Superior temporal gyrus (tissue), 1 donor: Measurements from ENCODE around the gene FCRL2.
"Not testable (repeated sequence)": the region's sequence is repeated elsewhere in the genome, so short reads cannot be mapped to it uniquely, and the experiment has no call there.

ENCODE experiments used
- DNase-seq: peaks from one replicate; pipeline ENCODE4 v3.0.0-alpha.2; 2016; ENCODE audit errors: extremely low spot score

Gene FCRL2

DNA sequence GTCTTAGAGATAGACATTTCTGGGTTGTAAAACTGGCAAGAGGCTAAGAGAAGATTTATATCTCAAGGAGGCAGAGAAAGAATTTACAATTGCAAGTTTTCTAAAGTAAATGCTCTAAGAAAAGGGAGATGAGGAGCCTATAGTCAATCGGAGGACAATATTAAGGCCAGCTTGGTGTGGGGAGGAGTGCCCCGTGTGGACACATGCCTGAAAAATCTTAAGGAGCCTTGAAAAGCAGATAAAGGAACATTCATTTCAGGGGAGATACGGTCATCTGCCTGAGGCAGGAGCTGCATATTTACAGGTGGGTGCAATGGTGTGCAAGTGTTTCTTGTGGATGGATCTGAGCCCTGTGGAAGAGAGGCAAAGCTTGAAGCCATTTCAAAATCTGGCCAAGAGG, 25.6 kb downstream of the FCRL2 start:
- DNase-seq: no peak

- DNase-seq: no peak
These were observed 28.6 kb downstream of the FCRL2 start for GRCh38 chr1:157748262-157748817.

DNA sequence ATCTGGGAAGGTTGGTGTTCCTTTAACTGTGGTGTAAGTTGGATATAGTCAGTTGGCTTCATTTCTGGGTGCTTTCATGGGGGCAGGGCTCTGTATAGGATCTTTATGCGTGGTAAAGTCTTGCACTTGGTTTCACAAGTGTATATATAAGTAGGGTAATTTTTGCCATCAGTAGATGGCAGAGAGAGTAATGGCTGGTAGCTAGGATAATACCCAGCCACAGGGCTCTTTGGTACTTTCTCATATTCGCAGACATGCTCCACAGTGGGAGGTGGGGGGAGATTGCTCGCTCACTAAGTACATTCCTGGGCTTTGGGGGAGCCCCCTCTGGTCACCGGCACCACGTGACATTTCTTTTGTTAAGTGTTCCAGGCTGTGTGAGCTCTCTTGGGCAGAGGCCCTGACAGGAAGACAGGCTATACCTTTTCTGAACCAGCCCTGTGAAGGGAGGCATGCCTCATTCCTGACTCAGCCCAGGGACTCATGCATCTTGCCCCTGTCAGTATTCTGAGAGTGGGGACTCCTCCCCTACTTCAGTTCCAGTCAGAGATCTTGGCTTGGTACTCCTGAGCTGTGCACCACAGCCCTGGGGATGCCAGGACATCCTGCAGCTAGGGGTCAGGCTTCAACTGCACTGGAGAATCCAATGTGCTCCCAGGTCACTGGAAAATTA, 37.6 kb downstream of the FCRL2 start:
- DNase-seq: no peak

- DNase-seq: not testable (repeated sequence)
These were observed 40.9 kb downstream of the FCRL2 start for GRCh38 chr1:157735991-157736390.

DNA sequence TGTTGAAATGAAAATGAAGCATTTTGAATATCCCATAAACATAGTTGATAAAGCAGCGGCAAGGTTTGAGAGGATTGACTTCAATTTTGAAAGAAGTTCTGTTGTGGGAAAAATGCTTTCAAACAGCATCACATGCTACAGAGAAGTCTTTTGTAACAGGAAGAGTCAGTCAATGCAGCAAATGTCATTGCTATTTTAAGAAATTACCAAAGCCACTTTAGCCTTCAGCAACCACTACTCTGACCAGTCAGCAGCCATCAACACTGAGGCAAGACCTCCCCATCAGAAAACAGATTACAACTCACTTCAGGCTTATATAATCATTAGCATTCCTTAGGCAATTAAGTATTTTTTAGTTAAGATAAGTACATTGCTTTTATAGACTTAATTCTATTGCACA, 42.6 kb downstream of the FCRL2 start:
- DNase-seq: no peak

DNA sequence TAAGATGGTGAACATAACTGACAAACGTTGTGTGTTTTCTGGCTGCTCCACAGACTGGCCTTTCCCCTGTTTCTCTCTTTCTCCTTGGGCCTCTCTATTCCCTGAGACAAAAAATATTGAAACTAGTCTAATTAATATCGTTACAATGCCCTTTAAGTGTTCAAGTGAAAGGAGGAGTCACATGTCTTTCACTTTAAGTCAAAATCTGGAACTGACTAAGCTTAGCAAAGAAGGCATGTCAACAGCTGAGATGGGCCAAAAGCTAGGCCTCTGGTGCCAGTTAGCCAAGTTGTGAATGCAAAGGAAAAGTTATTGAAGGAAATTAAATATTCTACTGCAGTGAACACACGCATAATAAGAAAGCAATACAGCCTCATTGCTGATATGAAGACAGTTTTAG, 44.2 kb downstream of the FCRL2 start:
- no peak for DNase-seq

DNA sequence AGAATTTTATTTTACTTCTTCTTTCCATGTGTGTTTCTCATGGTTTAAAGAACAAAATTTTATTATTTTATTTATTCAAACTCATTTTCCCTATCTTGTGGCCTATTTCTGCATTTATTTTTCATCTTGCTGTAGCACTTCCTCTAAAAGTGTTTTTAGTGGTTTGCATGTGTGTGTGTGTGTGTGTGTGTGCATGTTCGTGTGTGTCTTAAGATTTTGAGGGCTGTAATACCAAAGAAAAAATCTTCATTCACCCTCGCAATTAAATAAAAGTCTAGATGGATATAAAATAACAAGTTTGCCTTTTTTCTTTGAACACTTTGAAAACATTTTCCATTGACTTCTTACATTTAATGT, 51.7 kb downstream of the FCRL2 start:
- DNase-seq: no peak

- DNase-seq: no peak
These were observed 52.3 kb downstream of the FCRL2 start for GRCh38 chr1:157724537-157725220.

DNA sequence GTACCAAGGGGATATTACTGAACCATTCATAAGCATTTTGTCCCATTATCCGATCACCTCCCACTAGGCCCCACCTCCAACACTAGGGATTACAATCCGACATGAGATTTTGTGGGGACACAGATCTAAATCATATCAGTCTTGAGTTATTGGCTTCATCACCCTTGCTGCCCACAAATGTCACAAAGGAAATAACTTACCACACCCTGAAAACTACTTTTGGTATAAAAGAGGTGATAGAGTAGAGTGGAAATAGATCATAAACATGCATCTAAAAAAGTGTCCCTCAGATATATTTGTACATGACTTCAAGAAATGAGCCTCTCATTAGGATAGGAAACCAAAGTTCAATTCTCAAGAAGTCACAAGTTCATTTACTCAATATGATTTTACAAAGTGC, 53.8 kb downstream of the FCRL2 start:
- DNase-seq: no peak

DNA sequence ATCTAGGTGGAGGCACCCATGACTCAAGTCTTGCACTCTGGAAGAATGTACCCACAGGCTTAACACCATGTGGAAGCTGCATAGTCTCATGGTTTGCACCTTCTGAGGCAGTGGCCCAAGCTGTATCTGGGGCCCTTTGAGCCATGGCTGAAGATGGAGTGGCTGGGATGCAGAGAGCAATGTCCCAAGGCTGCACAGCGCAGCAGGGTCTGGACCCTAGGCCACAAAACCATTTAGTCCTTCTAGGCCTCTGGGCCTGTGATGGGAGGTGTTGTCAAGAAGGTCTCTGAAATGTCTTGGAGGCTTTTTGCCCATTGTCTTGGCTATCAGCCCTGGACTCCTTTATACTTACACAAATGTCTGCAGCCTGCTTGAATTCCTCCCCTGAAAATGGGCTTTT, 54.9 kb downstream of the FCRL2 start:
- no peak for DNase-seq

GRCh38 chr1:157715736-157716135, 61.2 kb downstream of the FCRL2 start:
- no peak for DNase-seq

GRCh38 chr1:157711802-157712201, 65.1 kb downstream of the FCRL2 start:
- DNase-seq: no peak

DNA sequence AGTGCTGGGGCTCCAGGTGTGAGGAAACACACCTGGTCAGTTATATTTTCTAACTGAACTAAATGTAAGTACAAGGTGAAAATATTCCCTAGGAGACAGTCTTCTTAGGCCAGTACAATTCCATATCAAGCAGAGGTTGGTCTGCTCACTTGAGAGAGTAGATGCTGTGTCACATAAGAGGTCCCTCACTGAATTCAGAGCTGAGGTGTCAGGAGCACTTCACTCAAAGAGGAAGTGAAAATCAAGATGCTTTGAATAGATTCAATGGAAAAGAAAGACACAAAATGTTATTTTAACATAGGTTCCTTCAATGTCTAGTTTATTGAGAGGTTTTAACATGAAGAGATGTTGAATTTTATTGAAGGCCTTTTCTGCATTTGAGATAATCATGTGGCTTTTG, 72.1 kb downstream of the FCRL2 start:
- no peak for DNase-seq

DNA sequence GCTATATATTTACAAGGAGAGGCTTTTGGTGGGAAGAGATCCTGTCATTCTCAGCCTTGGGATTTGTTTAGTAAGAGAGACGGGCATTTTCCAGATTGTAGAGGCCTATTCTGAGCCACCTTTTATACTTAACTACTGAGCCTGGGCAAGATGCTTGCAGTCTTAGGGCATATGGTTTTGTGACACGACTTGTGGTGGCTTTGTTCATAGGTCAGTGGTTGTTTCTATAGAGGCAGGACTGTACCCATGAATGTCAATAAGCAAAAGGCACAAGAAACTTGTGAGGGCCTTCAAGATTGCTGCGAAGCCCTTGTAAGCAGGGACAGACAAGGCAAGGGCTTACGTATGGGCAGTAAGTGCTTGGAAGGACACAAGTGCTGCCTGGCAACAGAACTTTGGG, 73.0 kb downstream of the FCRL2 start:
- DNase-seq: no peak

- DNase-seq: no peak
These were observed 74.6 kb downstream of the FCRL2 start for GRCh38 chr1:157702308-157702825.

DNA sequence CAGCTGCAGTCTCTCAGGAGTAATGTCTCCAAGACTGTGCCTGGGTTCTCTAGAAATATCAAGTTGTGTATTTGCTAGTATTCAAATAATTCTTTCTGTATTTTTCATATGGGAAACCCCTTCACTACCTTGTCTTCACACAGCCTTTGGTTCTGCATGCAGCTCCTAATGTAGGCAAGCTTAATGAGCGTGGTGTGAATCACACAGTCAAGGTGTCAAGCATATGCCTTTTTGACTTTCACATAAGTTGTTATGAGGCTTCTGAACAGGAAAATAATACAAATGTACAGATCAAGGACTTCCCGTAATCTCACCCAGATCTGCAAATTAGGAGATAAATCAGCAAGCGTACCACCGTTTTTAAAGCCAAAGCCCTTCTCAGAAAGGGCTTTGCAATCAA, 76.2 kb downstream of the FCRL2 start, which contains the start of gene FCRL3:
TSS of gene FCRL3 (minus strand) at position 38 of the 400 bp plus-strand sequence. CDS start 280 bp downstream, outside the sequence.
- no peak for DNase-seq

DNA sequence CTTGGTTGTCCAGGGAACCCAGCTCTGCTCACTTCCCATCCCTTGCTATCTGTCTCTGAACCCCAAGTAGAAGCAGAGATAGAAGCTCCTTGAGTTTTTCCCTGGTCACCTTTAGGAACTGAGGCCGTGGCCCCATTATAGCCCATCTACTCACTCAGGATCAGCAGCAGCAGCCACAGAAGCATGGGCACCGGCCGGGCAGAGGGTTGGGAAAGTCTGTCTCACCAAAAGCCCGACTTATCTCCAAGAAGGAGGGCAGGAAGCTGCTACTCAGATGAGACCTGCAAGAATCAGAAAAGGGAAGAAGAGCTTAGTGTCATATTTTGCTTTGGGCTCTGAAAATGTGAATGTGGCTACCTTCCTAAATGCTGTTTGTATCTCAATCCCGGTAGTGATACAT, 76.6 kb downstream of the FCRL2 start:
- no peak for DNase-seq

DNA sequence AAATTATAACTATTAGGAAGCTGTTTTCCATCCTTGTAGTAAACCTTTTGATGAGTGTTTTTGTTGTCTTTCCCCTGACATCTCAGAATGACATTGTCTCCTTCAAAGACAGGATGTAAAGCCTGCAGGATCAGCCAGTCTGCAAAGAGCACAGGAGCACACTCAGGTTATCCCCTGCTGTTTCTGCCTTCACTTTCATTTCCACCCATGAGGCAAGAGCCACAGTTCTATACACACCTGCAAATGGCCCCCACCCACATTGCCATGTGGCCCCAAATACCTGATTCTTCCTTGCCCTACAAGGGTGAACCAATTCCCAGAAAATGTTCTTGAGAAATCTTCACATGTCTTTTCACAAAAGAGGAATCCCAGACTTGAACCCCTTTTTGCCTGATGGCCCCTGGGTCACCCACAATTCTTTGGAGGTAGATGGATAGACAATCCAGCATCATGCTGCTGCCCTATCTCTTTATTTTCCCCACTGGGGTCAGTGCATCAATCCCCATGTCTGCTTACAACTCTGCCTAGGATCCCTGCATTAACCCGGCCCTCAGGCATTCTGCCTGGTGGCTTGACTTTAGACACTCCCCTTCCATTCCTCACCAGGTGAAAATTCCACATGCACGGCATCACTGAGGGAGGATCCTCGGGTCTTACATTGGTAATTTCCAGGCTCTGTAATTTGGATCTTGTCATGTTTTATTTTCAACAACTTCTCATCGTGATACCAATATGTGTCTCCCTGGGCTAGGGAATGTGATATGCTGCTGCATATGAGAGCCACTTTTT, 79.0 kb downstream of the FCRL2 start:
- DNase-seq: no peak

- DNase-seq: no peak
These were observed 79.8 kb downstream of the FCRL2 start for GRCh38 chr1:157696966-157697628.
